C4-2B (cell line): Measurements from ENCODE around the gene BIN2.

Experiments used
- CTCF ChIP-seq: fragments of 450-650 bp; conservative IDR thresholded peaks from 2 replicates; pipeline ENCODE4 v1.5.1; 2017; ENCODE audit warnings: mild to moderate bottlenecking
- ZFX ChIP-seq: fragments of 450-650 bp; IDR thresholded peaks from 2 replicates; pipeline ENCODE4 v1.6.1; 2017

- TF ChIP-seq CTCF: no peak
- no peak for TF ChIP-seq ZFX
Measured at GRCh38 chr12:51234530-51234929, 89.4 kb downstream of the BIN2 start.
